NCI-H2029 treated with DMSO at 0.1 percent for 48 hours (cell line): Measurements from ENCODE around the gene LBH.
"Not testable (repeated sequence)": the region's sequence is repeated elsewhere in the genome, so short reads cannot be mapped to it uniquely, and the experiment has no call there.

Experiments used
- DNase-seq: peaks from one replicate; lab custom pipeline; 2025; lab: John Stamatoyannopoulos, UW

The LBH gene

GRCh38 chr2:30259071-30259470 lies 27.7 kb downstream of the LBH start:
- DNase-seq = no peak

GRCh38 chr2:30259827-30260679 lies 28.7 kb downstream of the LBH start:
- no peak for DNase-seq

- DNase-seq = no peak
Observed at GRCh38 chr2:30260941-30261340, 29.6 kb downstream of the LBH start.

GRCh38 chr2:30261695-30262211 lies 30.4 kb downstream of the LBH start:
- no peak for DNase-seq

- DNase-seq = no peak
Observed at GRCh38 chr2:30262716-30263309, 31.5 kb downstream of the LBH start.

- no peak for DNase-seq
Observed at GRCh38 chr2:30264274-30264673, 32.9 kb downstream of the LBH start.

GRCh38 chr2:30265052-30266015 lies 34.0 kb downstream of the LBH start:
- no peak for DNase-seq

- no peak for DNase-seq
Observed at GRCh38 chr2:30266051-30266621, 34.8 kb downstream of the LBH start.

- no peak for DNase-seq
Observed at GRCh38 chr2:30266705-30267104, 35.4 kb downstream of the LBH start.

GRCh38 chr2:30267161-30267975 lies 36.0 kb downstream of the LBH start:
- DNase-seq = no peak

- no peak for DNase-seq
Observed at GRCh38 chr2:30268296-30268871, 37.0 kb downstream of the LBH start.

GRCh38 chr2:30269114-30269770 lies 37.9 kb downstream of the LBH start:
- DNase-seq = not testable (repeated sequence)

GRCh38 chr2:30269771-30270145 lies 38.4 kb downstream of the LBH start:
- DNase-seq = no peak

- no peak for DNase-seq
Observed at GRCh38 chr2:30270166-30270565, 38.8 kb downstream of the LBH start.

GRCh38 chr2:30271301-30271700 lies 40.0 kb downstream of the LBH start:
- no peak for DNase-seq

GRCh38 chr2:30272286-30272685 lies 41.0 kb downstream of the LBH start:
- no peak for DNase-seq

- DNase-seq = no peak
Observed at GRCh38 chr2:30272761-30273573, 41.6 kb downstream of the LBH start.

GRCh38 chr2:30273574-30273929 lies 42.2 kb downstream of the LBH start:
- no peak for DNase-seq

- DNase-seq = no peak
Observed at GRCh38 chr2:30275256-30275655, 43.9 kb downstream of the LBH start.
